EH (cell line): ENCODE measurements around the gene LRP6.
A peak's percentile ranks its signal among the peaks of the same experiment; 100 is the strongest.
"Not testable (repeated sequence)": the region's sequence is repeated elsewhere in the genome, so short reads cannot be mapped to it uniquely, and the experiment has no call there.

ENCODE experiments used
- DNase-seq: peaks from one replicate; pipeline ENCODE4 v3.0.0-alpha.2; 2015; ENCODE audit warnings: low read depth

LRP6 gene

GRCh38 chr12:12180575-12180974 is 86.3 kb downstream of the LRP6 start:
- DNase-seq, result peak; percentile 28

- DNase-seq, result no peak
Observed at GRCh38 chr12:12180136-12180535, 86.7 kb downstream of the LRP6 start.

- DNase-seq, result no peak
Observed at GRCh38 chr12:12178559-12178958, 88.3 kb downstream of the LRP6 start.

- no peak for DNase-seq
Observed at GRCh38 chr12:12176402-12176801, 90.4 kb downstream of the LRP6 start.

- DNase-seq, result peak; percentile 88
Observed at GRCh38 chr12:12171991-12172511, 94.8 kb downstream of the LRP6 start.

GRCh38 chr12:12167847-12168246 is 99.0 kb downstream of the LRP6 start:
- no peak for DNase-seq

- no peak for DNase-seq
Observed at GRCh38 chr12:12166751-12167150, 100.1 kb downstream of the LRP6 start.

- DNase-seq, result peak; percentile 61
Observed at GRCh38 chr12:12159988-12160387, 106.9 kb downstream of the LRP6 start.

- DNase-seq, result no peak
Observed at GRCh38 chr12:12158858-12159257, 108.0 kb downstream of the LRP6 start.

- no peak for DNase-seq
Observed at GRCh38 chr12:12157424-12157823, 109.4 kb downstream of the LRP6 start.

GRCh38 chr12:12156828-12157227 is 110.0 kb downstream of the LRP6 start:
- DNase-seq, result no peak

GRCh38 chr12:12156116-12156515 is 110.7 kb downstream of the LRP6 start:
- no peak for DNase-seq

- no peak for DNase-seq
Observed at GRCh38 chr12:12153596-12153995, 113.2 kb downstream of the LRP6 start.

GRCh38 chr12:12147111-12147510 is 119.7 kb downstream of the LRP6 start:
- no peak for DNase-seq

GRCh38 chr12:12144531-12144930 is 122.3 kb downstream of the LRP6 start:
- not testable (repeated sequence) for DNase-seq

GRCh38 chr12:12141000-12141399 is 125.8 kb downstream of the LRP6 start:
- no peak for DNase-seq

GRCh38 chr12:12138203-12139154 is 128.4 kb downstream of the LRP6 start:
- no peak for DNase-seq

GRCh38 chr12:12133785-12134184 is 133.1 kb downstream of the LRP6 start:
- no peak for DNase-seq

GRCh38 chr12:12133259-12133658 is 133.6 kb downstream of the LRP6 start:
- no peak for DNase-seq

- no peak for DNase-seq
Observed at GRCh38 chr12:12128670-12129069, 138.2 kb downstream of the LRP6 start.

GRCh38 chr12:12127304-12127703 is 139.5 kb downstream of the LRP6 start:
- no peak for DNase-seq

- DNase-seq, result no peak
Observed at GRCh38 chr12:12126551-12126950, 140.3 kb downstream of the LRP6 start.

GRCh38 chr12:12123036-12123604 is 143.7 kb downstream of the LRP6 start:
- DNase-seq, result no peak
